Fibroblast of lung (primary cell): ENCODE results near the gene DLX2. TPM values are rescaled to one million over a fixed set of nuclear protein-coding genes. Genes with fewer than 3 reads are reported as not detected.

ENCODE experiments used
- DNase-seq, 2 donors: peaks; one replicate each; pipeline versions ENCODE4 v3.0.0 to v3.0.0-alpha.2; 2010; ENCODE audit warnings: low read depth in 2 of 2
- H2AFZ ChIP-seq: 2 replicates; pipeline ENCODE4 v1.5.1; 2012; ENCODE audit warnings: low read length, control low read depth, inconsistent platforms
- H3K27ac ChIP-seq: 2 replicates; pipeline ENCODE4 v1.5.1; 2011; ENCODE audit warnings: low read length, control low read depth; ENCODE audit not compliant: insufficient read depth
- H3K27me3 ChIP-seq: 2 replicates; pipeline ENCODE4 v1.5.1; 2011; ENCODE audit warnings: mild to moderate bottlenecking, low read length; ENCODE audit not compliant: control insufficient read depth, insufficient read depth
- H3K36me3 ChIP-seq: 2 replicates; pipeline ENCODE4 v1.5.1; 2011; ENCODE audit warnings: low read length; ENCODE audit not compliant: control insufficient read depth, insufficient read depth
- H3K4me1 ChIP-seq: 2 replicates; pipeline ENCODE4 v1.5.1; 2011; ENCODE audit warnings: low read length; ENCODE audit not compliant: control insufficient read depth, insufficient read depth; ENCODE audit errors: extremely low read depth
- H3K4me2 ChIP-seq: 2 replicates; pipeline ENCODE4 v1.5.1; 2011; ENCODE audit warnings: low read length, control low read depth; ENCODE audit not compliant: insufficient read depth; ENCODE audit errors: extremely low read depth
- H3K4me3 ChIP-seq, 4 experiments: fragments of 200-600 bp in 1 of 4; sonication (generic) in 1 of 4; replicated peaks in 1 of 4; 2 replicates each; pipeline ENCODE4 v1.5.1; 2011 to 2016; ENCODE audit warnings: low read length in 4 of 4, low read depth in 3 of 4, mild to moderate bottlenecking in 3 of 4, control low read depth in 2 of 4, inconsistent platforms in 1 of 4, mixed read lengths in 1 of 4; ENCODE audit not compliant: insufficient read depth in 1 of 4; ENCODE audit errors: control extremely low read depth in 1 of 4
- H3K79me2 ChIP-seq: 2 replicates; pipeline ENCODE4 v1.5.1; 2012; ENCODE audit warnings: mild to moderate bottlenecking, low read length, inconsistent platforms; ENCODE audit not compliant: control insufficient read depth, insufficient read depth
- H3K9ac ChIP-seq: 2 replicates; pipeline ENCODE4 v1.5.1; 2011; ENCODE audit warnings: mild to moderate bottlenecking, low read length, control low read depth; ENCODE audit not compliant: insufficient read depth
- H3K9me3 ChIP-seq: 2 replicates; pipeline ENCODE4 v1.5.1; 2012; ENCODE audit warnings: low read depth, low read length; ENCODE audit not compliant: control insufficient read depth, insufficient read depth
- H4K20me1 ChIP-seq: 2 replicates; pipeline ENCODE4 v1.5.1; 2011; ENCODE audit warnings: low read length; ENCODE audit not compliant: control insufficient read depth, insufficient read depth; ENCODE audit errors: extremely low read depth
- EZH2 ChIP-seq: IDR thresholded peaks from 2 replicates; pipeline ENCODE4 v1.5.1; 2012; ENCODE audit warnings: low read length, control low read depth, mild to moderate bottlenecking; ENCODE audit errors: missing control alignments
- polyA plus RNA-seq, 2 donors: library from polyadenylated mRNA; depleted of rRNA in 1 of 2; stranded (reverse) in 1 of 2; unstranded in 1 of 2; fragments of >200 nt; gene quantifications; 2 replicates each; pipeline ENCODE4 v1.2.1, GENCODE V29; 2011 to 2012; ENCODE audit warnings: missing spikeins in 1 of 2
- total RNA-seq: library from RNA; depleted of rRNA; stranded (reverse); fragments of >200 nt; gene quantifications from 2 replicates; pipeline ENCODE4 v1.2.1, GENCODE V29; 2014
- TF ChIP-seq, protein P1 (sequence below), 2 donors: IDR thresholded peaks in 1 of 2; conservative IDR thresholded peaks in 1 of 2; 1 replicate in 1 of 2; 2 replicates in 1 of 2; pipeline ENCODE4 v1.5.1; 2011 to 2012; ENCODE audit warnings: low read length in 2 of 2, control low read depth in 1 of 2, inconsistent platforms in 1 of 2, low read depth in 1 of 2, mild to moderate bottlenecking in 1 of 2

DLX2 gene
- total and polyA plus RNA-seq, 2 donors (not counting 1 experiment from before 2014, with no cell fraction given): not detected

- Histone ChIP-seq H3K9ac (no peak overlapping the region), H3K4me2 (no peak overlapping the region), H3K4me3 (no peak overlapping the region), H3K27ac (no peak overlapping the region), H2AFZ (no peak overlapping the region), H3K9me3 (no peaks in the 10 kb centered on the region), H3K36me3 (no peaks in the 10 kb centered on the region), H3K4me1 (no peaks in the 10 kb centered on the region), H3K27me3 (peaks cover 37% of the 10 kb centered on the region), H4K20me1 (no peaks in the 10 kb centered on the region), H3K79me2 (no peaks in the 10 kb centered on the region)
- TF ChIP-seq EZH2: no peak
- no peak for DNase-seq
Observed at GRCh38 chr2:172079416-172079815, 23.3 kb downstream of the DLX2 start.

- Histone ChIP-seq H3K4me3 (no peak overlapping the region), H4K20me1 (no peaks in the 10 kb centered on the region), H3K79me2 (no peaks in the 10 kb centered on the region), H3K4me2 (no peak overlapping the region), H3K27ac (no peak overlapping the region), H3K9ac (no peak overlapping the region), H3K4me1 (no peaks in the 10 kb centered on the region), H2AFZ (no peak overlapping the region), H3K36me3 (no peaks in the 10 kb centered on the region), H3K27me3 (no peaks in the 10 kb centered on the region), H3K9me3 (no peaks in the 10 kb centered on the region)
- TF ChIP-seq, protein P1, sequence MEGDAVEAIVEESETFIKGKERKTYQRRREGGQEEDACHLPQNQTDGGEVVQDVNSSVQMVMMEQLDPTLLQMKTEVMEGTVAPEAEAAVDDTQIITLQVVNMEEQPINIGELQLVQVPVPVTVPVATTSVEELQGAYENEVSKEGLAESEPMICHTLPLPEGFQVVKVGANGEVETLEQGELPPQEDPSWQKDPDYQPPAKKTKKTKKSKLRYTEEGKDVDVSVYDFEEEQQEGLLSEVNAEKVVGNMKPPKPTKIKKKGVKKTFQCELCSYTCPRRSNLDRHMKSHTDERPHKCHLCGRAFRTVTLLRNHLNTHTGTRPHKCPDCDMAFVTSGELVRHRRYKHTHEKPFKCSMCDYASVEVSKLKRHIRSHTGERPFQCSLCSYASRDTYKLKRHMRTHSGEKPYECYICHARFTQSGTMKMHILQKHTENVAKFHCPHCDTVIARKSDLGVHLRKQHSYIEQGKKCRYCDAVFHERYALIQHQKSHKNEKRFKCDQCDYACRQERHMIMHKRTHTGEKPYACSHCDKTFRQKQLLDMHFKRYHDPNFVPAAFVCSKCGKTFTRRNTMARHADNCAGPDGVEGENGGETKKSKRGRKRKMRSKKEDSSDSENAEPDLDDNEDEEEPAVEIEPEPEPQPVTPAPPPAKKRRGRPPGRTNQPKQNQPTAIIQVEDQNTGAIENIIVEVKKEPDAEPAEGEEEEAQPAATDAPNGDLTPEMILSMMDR (conservative IDR thresholded peaks at IDR 0.05 in 1 of 2, IDR thresholded peaks at IDR 0.05 in 1 of 2; ENCODE audit: low read depth in 1 of 2, low read length in 2 of 2): no peak
- no peak for TF ChIP-seq EZH2
- no peak for DNase-seq
Observed at GRCh38 chr2:172074254-172074653, 28.4 kb downstream of the DLX2 start.

DNA sequence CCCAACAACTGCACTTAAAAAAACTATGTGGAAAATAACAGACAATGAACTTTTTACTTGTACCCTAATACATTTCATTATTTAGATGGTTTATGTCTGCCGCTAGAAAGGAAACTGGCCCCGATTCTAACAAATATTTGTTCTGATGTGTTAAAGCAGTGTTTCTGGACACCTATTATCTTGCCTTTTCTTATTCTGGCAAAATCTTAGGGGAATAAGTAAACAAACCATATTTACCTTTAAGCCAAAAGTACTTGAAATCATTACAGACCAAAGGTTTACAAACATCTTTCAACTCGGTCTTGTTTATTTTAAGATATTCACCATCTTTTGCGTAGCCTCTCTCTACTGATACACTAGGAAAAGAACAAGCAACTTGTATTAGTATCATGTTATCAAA, 29.2 kb downstream of the DLX2 start:
- no peak overlapping the region for H3K27ac ChIP-seq
- TF ChIP-seq, protein P1 (conservative IDR thresholded peaks at IDR 0.05 in 1 of 2, IDR thresholded peaks at IDR 0.05 in 1 of 2; ENCODE audit: low read depth in 1 of 2, low read length in 2 of 2): no peak
- TF ChIP-seq EZH2: no peak

More for the DNA sequence above, 29.2 kb downstream of the DLX2 start:
- Histone ChIP-seq H3K9ac (no peak overlapping the region), H3K36me3 (no peaks in the 10 kb centered on the region), H3K4me2 (no peak overlapping the region), H4K20me1 (no peaks in the 10 kb centered on the region), H3K9me3 (no peaks in the 10 kb centered on the region), H3K4me1 (no peaks in the 10 kb centered on the region), H2AFZ (no peak overlapping the region), H3K4me3 (no peak overlapping the region), H3K27me3 (no peaks in the 10 kb centered on the region), H3K79me2 (no peaks in the 10 kb centered on the region)
- no peak for DNase-seq
